Activated CD8-positive, alpha-beta memory T cell treated with anti-CD3 and anti-CD28 coated beads for 48 hours (primary cell): Measurements from ENCODE around the gene TNFRSF9.
"Not testable (repeated sequence)": the region's sequence is repeated elsewhere in the genome, so short reads cannot be mapped to it uniquely, and the experiment has no call there.

Source experiments
- DNase-seq, 3 experiments: peaks; one replicate each; pipeline ENCODE4 v3.0.0-alpha.2; 2020; ENCODE audit warnings: low read depth in 2 of 3, low spot score in 2 of 3

The TNFRSF9 gene

DNA sequence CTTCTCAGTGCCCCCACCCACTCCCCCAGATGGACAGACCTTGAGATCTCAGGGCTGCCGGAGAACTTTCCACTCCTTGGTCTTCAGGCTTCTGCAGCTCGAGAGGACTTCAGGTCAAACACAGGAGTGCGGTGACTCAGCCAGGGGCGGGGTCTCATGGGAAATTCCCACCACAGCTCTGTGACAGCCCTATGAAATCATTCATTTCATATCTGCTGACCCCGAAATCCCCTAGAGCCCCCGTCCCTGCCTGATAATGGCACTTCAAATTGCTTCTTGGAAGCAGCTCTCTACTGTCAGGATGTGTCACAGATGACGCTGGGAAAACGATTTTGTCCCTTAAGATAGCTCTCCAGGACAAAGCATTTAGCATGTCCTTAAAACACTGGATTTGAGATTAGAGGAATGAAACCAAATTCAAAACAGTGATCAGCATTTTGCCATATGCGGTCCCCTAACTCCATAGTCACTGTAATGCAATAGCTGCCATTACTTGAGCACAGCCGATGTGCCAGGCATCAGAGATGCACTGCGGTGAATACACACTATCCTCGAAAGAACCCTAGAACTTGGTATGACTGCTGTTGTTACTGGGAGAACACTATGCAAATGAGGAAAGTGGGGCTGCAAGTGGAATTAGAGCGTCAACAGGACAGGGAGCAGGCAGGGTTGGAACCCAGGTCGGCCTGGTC, at the start of gene TNFRSF9:
TNFRSF9 (minus strand) TSS at position 95 of the 692 bp plus-strand sequence. CDS start 845 bp downstream, outside the sequence.
- DNase-seq: peak; percentile 55 to 84 (median 60)

DNA sequence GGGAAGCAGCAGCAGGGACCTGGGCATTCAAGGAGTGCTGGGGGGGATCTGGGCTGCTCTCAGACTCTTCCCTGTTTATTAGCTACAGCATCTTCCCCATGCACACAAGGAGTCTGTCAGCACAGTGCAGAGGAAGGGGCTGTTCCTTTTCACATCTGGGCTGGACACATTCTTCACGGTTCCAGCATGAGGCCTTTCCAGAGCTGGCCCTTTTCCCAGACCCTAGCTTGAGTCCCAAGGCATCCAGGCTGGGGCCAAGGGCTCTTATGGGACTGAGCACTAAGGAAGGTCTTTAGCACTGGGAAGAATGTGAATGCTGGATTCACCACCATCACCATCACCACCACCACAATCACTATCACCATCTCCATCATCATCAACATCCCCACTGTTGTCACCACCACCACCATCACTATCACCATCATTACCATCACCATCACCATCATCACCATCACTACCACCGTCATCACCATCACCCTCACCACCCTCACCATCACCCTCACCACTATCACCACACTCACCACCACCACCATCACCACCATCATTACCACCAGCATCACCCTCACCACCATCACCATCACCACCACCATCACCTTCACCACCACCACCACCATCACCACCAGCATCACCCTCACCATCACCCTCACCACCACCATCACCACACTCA, 49.3 kb upstream of the TNFRSF9 start:
- DNase-seq: no peak

DNA sequence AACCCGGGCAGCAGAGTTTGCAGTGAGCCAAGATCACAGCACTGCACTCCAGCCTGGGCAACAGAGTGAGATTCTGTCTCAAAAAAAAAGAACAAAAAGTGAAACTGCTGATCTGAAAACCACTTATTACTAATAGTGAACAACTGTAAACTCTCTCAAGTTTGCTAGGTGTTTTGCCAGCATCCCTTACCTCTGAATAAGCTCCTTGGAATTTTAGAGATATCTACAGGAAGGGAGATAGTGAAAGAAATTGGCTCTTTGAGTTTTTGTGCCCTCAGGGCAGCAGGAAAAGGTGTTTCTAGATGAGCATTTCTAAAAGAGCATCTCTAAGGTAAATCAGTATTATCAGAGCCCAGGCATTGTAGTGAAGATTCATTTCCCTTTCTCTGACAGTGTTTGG, 47.9 kb upstream of the TNFRSF9 start:
- no peak for DNase-seq

DNA sequence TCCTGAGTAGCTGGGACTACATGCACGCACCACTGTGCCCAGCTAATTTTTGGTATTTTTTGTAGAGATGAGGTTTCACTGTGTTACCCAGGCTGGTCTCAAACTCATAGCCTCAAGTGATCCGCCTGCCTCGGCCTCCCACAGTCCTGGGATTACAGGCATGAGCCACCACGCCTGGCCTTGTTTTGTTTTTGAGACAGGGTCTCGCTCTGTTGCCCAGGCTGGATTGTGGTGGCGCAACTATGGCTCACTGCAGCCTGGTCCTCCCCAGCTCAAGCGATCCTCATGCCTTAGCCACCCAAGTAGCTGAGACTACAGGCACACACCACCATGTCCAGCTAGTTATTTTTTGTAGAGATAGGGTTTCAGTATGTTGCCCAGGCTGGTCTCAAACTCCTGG, 46.9 kb upstream of the TNFRSF9 start:
- DNase-seq: no peak

DNA sequence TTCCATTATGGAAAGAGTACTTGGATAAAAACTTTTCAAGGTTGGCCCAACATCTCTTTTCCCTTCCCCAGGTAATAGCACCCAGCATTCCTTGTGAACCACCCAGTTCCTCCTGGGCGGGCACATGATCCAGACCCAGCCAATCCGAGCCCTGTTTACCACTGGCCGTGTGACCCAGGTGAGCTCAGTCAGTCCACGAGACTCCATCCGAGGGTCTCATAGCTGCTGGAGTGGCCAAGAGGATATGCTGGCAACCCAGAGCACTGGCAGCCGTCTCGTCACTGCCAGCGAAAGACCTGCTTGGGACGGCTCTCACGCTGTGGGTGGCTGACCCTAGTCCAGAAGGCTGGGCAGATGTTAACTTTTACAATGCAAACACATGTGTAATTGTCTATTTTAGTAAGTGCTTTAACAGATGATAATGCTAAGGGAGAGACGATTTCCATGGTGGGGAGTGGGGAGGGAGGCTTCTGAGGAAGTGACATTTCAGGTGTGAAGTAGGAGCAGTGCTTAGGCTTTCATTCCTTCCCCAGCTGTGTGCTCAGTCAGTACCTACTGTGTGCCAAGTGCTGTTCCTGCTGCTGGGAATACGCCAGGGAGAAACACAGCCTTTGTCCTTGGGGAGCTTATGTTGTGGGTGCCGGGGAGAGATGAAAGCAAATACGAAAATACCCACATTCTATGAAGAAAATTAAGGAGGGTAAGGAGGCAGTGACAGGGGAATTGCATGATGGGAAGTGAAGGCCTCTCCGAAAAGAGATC, 45.4 kb upstream of the TNFRSF9 start:
- DNase-seq: no peak

DNA sequence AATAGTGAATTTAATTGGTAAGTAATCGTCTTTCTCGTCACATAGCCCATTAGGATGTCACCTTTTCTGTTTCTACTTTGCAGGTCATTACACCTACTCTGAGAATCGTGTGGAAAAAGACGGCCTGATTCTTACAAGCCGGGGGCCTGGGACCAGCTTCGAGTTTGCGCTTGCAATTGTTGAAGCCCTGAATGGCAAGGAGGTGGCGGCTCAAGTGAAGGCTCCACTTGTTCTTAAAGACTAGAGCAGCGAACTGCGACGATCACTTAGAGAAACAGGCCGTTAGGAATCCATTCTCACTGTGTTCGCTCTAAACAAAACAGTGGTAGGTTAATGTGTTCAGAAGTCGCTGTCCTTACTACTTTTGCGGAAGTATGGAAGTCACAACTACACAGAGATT, 44.2 kb upstream of the TNFRSF9 start:
- no peak for DNase-seq

DNA sequence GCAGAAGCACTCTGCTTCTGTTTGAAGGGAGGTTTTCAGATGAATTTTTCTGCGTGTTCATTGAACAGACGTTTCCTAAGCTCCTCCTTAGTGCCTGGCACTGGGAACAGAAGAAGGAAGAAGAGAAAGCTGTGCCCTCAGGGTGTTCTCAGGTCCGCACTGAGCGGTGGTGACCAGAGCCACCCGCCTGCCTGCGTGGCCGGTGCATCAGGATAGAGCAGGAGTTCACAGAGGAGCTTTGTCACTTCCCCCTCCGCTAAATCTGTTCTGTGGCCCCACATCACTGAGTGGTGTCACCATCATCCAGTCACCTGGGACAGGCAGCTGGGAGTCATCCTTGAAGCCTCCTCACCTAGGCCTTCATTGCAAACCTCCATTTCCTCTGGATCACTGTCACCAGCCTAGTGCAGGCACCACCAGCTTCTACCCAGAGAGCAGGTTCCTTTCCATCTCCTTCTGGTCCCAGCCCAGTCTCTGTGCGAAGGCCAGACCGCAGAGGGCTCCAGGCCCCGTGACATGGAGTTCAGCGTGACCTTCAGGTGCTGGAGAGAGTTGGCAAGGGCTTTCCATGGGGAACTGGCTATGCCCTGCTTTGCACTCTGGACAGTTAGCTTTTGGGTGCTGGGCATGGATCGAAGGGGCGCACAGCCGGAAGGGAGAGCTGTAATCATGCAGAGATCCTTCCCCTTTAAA, 42.6 kb upstream of the TNFRSF9 start:
- DNase-seq: no peak

DNA sequence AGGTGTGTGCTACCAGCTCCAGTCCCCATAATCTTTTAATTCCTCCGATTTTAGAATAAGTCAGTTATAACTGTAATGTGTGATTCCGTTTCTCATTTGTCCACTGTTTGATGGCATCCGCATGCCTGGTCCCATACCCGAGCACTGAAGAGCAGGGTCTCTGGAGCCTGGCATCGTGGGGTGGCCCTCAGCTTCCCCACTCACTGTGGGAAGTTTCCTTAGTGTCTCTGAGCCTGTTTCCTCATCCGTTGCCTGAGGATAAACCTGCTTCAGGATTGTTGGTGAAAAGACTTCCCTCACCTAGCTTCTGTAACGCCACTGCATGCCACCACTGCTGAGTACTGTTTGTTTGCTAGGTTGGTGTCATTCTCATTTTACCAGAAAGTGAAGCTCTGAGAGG, 40.3 kb upstream of the TNFRSF9 start:
- no peak for DNase-seq

DNA sequence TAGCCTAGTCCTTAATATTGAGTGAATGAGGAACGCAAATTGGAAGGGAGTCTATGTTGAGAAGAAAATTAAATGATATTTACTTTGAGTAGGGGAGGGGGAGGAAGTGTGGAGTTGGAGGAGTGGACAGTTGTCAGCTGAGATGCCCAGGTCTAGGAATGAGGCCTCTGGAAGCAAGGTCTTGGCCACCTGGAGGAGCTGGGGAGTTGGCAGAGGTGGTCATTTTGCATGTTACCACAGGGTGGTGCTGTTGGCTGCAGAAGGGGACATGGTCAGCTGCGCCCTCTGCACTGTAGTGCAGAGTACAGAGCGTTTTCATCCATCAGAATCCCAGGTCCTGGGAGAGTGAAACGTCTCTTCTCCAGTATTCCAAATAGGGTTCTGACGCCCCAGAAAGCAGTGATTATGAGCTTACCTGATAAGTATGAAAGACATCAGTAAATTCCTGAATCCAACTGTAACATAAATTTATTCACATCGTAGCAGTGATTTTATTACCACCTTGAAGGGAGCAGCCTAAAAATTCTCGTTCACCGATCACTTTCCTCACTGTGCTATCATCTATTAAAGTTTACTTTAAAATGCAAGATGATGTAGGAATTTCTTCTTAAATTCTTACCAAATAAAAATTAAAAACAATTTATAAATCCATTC, 34.7 kb upstream of the TNFRSF9 start:
- no peak for DNase-seq

DNA sequence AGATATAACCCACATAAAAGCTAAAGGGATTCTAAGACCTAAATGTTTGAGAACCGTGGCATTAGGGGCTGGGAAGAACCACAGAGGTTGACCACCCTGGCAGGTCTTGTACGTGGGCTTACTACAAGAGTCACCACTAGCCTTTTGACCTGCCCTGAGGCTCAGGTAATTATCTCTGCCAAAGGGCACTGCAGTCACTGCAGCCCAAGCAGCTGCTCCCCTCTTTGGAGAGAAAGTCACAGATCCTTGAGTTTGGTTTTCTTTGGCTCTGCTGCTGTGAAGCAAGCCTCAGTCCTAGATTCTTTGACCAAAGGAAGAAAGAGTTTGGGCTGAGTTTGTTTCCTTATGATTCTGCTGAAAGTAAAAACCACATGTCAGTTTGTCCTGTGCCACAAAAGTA, 32.4 kb upstream of the TNFRSF9 start:
- no peak for DNase-seq

DNA sequence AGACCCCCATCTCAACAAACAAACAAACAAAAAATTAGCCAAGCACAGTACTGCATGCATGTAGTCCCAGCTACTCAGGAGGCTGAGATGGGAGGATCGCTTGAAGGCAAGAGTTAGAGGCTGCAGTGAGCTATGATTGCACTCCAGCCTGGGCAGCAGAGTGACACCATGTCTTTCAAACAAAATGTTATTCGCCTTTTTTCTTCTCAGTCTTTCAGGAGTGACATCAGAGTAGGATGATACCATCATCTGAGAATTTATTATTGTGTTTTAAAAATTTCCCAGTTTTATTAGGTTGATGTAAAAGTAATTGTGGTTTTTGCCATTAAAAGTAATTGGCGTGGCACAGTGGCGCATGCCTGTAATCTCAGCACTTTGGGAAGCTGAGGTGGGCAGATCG, 31.6 kb upstream of the TNFRSF9 start:
- no peak for DNase-seq

DNA sequence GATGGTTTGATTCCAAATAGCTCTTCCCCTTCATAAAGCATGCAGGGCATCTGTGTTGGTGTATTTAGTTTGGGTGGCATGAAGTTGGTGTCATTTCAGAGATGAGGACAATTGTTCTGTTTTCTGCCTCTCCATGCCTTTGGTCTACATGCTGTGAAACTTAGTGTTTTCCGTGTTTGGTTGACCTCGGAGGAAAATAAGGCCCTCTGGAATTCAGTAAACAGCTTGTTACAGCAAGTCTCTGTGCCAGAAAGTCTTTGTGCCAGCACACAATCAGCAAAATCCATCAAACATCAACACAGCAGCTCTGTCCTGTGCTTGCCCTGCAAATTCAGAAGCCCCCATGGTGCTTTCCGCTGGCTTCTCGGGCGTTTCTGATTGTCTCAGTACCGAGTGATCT, 30.4 kb upstream of the TNFRSF9 start:
- no peak for DNase-seq

DNA sequence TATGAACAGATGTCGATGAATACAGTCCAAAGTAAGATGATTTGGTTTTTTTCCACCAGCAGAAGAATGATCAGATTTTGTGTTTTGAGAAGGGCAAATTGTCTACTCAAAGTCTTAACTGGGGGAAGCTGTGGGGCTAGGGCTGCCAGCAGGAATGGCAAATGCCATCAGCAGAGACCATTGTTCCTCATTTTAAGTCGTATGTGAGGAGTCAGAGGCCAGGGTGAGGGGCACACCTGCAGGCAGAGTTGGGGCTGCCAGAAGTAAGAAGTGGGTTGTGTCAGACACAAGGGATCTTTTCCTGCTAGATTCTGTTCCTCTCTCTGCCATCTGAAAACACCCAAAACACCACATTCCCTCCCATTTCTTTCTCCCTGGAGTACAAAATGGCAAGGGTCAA, 29.6 kb upstream of the TNFRSF9 start:
- no peak for DNase-seq

DNA sequence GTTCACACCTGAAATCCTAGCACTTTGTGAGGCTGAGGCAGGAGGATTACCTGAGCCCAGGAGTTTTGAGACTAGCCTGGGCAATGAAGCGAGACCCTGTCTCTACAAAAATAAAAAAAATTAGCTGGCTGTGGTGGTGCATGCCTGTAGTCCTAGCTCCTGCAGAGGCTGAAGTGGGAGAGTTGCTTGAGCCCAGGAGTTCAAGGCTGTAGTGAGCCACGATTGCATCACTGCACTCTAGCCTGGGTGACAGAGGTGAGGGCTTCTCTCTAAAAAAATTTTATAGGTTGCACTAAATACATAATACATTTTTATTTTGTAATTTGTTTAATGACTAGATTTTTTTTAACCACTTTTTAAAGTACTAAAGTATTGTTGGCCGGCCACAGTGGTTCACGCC, 27.0 kb upstream of the TNFRSF9 start:
- DNase-seq: no peak

DNA sequence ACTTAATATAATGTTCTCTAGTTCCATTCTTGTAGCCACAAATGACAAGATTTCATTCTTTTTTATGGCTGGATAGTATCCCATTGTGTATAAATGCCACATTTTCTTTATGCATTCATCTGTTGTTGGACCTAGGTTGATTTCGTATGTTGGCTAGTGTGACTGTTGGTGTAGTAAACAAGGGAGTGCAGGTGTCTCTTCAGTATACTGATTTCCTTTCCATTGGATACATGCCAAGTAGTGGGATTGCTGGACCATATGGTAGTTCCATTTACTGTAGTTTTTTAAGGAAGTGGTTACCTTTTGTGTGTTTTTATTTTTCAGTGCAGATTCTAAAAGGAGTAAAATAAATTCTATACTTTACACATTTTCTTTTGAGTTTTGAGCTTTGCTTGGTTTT, 26.6 kb upstream of the TNFRSF9 start:
- DNase-seq: no peak

DNA sequence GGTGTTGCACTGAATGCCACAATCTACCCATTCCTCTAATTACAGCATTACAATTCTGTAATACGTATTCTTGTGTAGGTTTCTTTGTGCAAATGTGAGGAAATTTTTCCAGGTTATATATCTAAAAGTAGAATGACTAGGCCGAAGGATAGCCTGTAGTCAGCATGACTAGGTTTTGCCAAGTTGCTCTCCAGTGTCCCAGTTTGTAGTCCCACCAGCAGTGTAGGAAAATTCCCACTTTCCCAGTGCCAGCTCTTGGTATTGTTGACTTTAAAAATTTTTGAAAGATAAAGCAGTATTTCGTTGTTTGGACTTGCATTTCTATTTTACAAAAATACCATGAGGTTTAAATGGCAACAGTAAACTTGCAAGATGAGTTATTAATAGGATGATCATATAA, 23.8 kb upstream of the TNFRSF9 start:
- DNase-seq: no peak

DNA sequence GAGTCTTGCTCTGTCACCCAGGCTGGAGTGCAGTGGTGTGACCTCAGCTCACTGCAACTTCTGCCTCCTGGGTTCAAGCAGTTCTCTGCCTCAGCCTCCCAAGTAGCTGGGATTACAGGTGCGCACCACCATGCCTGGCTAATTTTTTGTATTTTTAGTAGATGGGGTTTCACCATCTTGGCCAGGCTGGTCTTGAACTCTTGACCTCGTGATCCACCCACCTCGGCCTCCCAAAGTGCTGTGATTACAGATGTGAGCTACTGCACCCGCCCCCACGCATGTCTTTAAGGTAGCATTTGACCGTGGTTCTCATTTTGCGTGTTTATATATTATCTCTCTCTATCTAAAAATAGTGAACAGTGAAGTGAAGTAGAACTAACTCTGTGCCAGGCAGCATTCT, 23.2 kb upstream of the TNFRSF9 start:
- DNase-seq: not testable (repeated sequence)

DNA sequence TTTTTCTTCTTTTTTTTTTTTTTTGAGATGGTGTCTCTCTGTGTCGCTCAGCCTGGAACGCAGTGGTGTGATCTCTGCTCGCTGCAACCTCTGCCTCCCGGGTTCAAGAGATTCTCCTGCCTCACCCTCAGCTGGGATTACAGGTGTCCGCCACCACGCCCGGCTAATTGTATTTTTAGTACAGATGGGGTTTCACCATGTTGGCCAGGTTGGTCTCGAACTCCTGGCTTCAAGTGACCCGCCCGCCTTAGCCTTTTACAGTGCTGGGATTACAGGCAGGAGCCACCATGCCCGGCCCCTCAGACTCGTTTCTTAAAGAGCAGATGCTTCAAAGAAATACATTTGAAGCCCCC, 22.7 kb upstream of the TNFRSF9 start:
- DNase-seq: not testable (repeated sequence)

DNA sequence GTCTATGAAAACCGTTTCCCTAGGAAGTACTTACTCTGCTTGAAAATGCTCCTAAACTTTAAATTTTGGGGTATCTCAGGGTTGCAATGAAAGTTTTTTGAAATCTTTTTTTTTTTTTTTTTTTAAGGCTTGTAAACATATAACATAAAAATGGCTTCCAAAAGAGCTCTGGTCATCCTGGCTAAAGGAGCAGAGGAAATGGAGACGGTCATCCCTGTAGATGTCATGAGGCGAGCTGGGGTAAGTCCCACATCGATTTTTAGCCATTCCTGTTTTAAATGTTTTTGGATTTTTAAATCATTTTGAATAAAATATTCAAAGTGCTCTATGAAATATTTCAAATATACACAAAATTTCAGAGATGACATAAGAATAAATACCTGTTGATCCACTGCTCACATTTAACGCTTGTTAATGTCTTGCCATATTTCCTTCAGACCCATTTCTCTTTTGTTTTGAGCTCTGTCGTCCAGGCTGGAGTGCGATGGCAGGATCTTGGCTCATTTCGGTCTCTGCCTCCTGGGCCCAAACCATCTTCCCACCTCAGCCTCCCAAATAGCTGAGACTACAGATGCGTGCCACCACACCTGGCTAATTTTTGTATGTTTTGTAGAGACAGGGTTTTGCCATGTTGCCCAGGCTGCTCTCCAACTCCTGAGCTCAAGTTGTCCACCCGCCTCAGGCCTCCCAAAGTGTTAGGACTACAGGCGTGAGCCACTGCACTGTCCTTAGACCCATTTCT, 22.2 kb upstream of the TNFRSF9 start:
- no peak for DNase-seq

DNA sequence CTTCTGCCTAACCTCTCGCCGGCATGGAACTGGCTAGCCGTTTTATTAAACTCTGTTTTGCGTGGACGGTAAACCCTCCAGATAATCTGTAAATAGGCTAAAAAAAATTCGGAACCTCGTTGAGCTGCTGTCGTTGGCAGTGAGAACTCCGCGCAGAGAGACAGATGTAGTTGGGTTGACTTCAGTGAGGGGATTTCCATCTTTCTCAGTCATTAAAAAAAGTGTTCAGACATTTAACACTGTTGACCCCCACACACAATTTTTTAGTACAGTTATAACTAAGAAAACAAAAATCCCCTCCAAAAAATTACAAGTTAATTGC, 21.3 kb upstream of the TNFRSF9 start:
- DNase-seq: no peak
